Stomach (tissue), 9 donors: ENCODE measurements around the gene SMYD3. TPM values are rescaled to one million over a fixed set of nuclear protein-coding genes. Genes with fewer than 3 reads are reported as not detected.

Source experiments
- DNase-seq, 2 donors: peaks; one replicate each; pipeline versions ENCODE4 v3.0.0 to v3.0.0-alpha.2; 2013 to 2019
- H3K27ac ChIP-seq, 5 donors: fragments of 200-600 bp in 4 of 5; sonication (generic) in 4 of 5; one replicate each; pipeline ENCODE4 v1.5.1; 2013 to 2019; ENCODE audit warnings: mild to moderate bottlenecking in 1 of 5, moderate library complexity in 1 of 5
- H3K27me3 ChIP-seq, 3 donors: fragments of 200-600 bp; sonication (generic); one replicate each; pipeline ENCODE4 v1.5.1; 2017 to 2019; ENCODE audit warnings: mixed run types in 1 of 3
- H3K36me3 ChIP-seq, 4 donors: fragments of 200-600 bp; sonication (generic); 1 replicate in 3 of 4; 2 replicates in 1 of 4; pipeline ENCODE4 v1.5.1; 2016 to 2019
- H3K4me1 ChIP-seq, 4 donors: fragments of 200-600 bp; sonication (generic); one replicate each; pipeline ENCODE4 v1.5.1; 2016 to 2019
- H3K4me3 ChIP-seq, 4 donors: fragments of 200-600 bp; sonication (generic) in 3 of 4; one replicate each; pipeline ENCODE4 v1.5.1; 2016 to 2019; ENCODE audit warnings: mild to moderate bottlenecking in 1 of 4
- H3K9me3 ChIP-seq, 4 donors: fragments of 200-600 bp; sonication (generic); one replicate each; pipeline ENCODE4 v1.5.1; 2016 to 2019
- CTCF ChIP-seq, 7 experiments: fragments of 450-650 bp in 4 of 7; fragments of 200-600 bp in 3 of 7; sonication (generic) in 3 of 7; IDR thresholded peaks; one replicate each; pipeline ENCODE4 v1.5.1; 2016 to 2019; ENCODE audit warnings: antibody characterized with exemption in 7 of 7, control low read depth in 2 of 7, mild to moderate bottlenecking in 1 of 7
- EP300 ChIP-seq: sonication (generic); formaldehyde crosslinking; IDR thresholded peaks from one replicate; pipeline ENCODE4 v1.6.1; 2017; ENCODE audit warnings: antibody characterized with exemption
- POLR2A ChIP-seq, 4 donors: fragments of 450-650 bp; IDR thresholded peaks; one replicate each; pipeline ENCODE4 v1.6.1; 2016; ENCODE audit warnings: antibody characterized with exemption in 4 of 4, control low read depth in 2 of 4, mild to moderate bottlenecking in 1 of 4, moderate library complexity in 1 of 4
- POLR2AphosphoS5 ChIP-seq, 3 donors: sonication (generic); formaldehyde crosslinking; IDR thresholded peaks; one replicate each; pipeline ENCODE4 v1.6.1; 2016; ENCODE audit warnings: antibody characterized with exemption in 3 of 3
- WGBS, 5 donors: extraction: QIAGEN DNeasy Blood & Tissue Kit in 3 of 5; methylation state at CpG; one replicate each; pipeline versions ENCODE4 v1.1.5 to v1.1.7; 2013 to 2018; 5-methylcytosine and 5-hydroxymethylcytosine counted together
- intact Hi-C: fragments of 100-400 bp; cut with DNase I; formaldehyde crosslinking; loops from one replicate; pipeline ENCODE4 v1.15.1; 2023; ENCODE audit warnings: low total_unique reads
- polyA plus RNA-seq, 3 donors: library from polyadenylated mRNA; stranded (reverse); fragments of 200-250 nt; gene quantifications; one replicate each; pipeline ENCODE4 v1.2.3, GENCODE V29; 2013
- total RNA-seq, 5 donors: library from RNA; depleted of rRNA; stranded (reverse); fragments of >200 nt; gene quantifications; one replicate each; pipeline versions ENCODE4 v1.1.0 to v1.2.3, GENCODE V29; 2014 to 2016
- donor health status: healthy with polysubstance abuse.
- donor health status: Bipolar disorder and iron deficiency.
- donor health status: healthy.

Gene SMYD3
- total and polyA plus RNA-seq, 8 donors: 6.4 to 196 (median 27.8) TPM

GRCh38 chr1:246083416-246083815, 423.7 kb downstream of the SMYD3 start:
- Histone ChIP-seq H3K4me3 (no peak overlapping the region), H3K4me1 (peaks cover 0 to 1% (median 0%) of the 10 kb centered on the region in 4 donors), H3K27me3 (no peaks in the 10 kb centered on the region), H3K36me3 (no peaks in the 10 kb centered on the region), H3K27ac (no peak overlapping the region), H3K9me3 (peaks cover 0 to 7% (median 0%) of the 10 kb centered on the region in 4 donors)
- intact Hi-C loops: no loop called here
- no peak for DNase-seq
- TF ChIP-seq POLR2AphosphoS5 (IDR thresholded peaks at IDR 0.05) (no peak), CTCF (IDR thresholded peaks at IDR 0.05) (no peak), EP300 (no peak), POLR2A (IDR thresholded peaks at IDR 0.05) (no peak)
- WGBS, 5 donors: 79 to 100% (median 95%) methylated on average over 5 to 9 of the region's 9 CpGs

GRCh38 chr1:246081856-246082668, 425.0 kb downstream of the SMYD3 start:
- TF ChIP-seq EP300 (no peak), POLR2AphosphoS5 (IDR thresholded peaks at IDR 0.05) (no peak), CTCF (IDR thresholded peaks at IDR 0.05) (no peak), POLR2A (IDR thresholded peaks at IDR 0.05) (no peak)
- intact Hi-C loops: no loop called here
- 92 to 97% (median 95%) methylated on average over 13 of the region's 13 CpGs for WGBS, 5 donors
- H3K4me3 ChIP-seq: no peak overlapping the region
- no peaks in the 10 kb centered on the region for H3K27me3 ChIP-seq
- H3K27ac ChIP-seq: no peak overlapping the region
- no peak for DNase-seq
- H3K36me3 ChIP-seq: no peaks in the 10 kb centered on the region
- H3K4me1 ChIP-seq: peaks cover 0 to 5% (median 0%) of the 10 kb centered on the region in 4 donors
- H3K9me3 ChIP-seq: peaks cover 0 to 7% (median 0%) of the 10 kb centered on the region in 4 donors

GRCh38 chr1:246081138-246081702, 425.9 kb downstream of the SMYD3 start:
- 74 to 89% (median 79%) methylated on average over 4 of the region's 4 CpGs for WGBS, 5 donors
- Histone ChIP-seq H3K9me3 (peaks cover 0 to 7% (median 0%) of the 10 kb centered on the region in 4 donors), H3K27me3 (no peaks in the 10 kb centered on the region), H3K36me3 (no peaks in the 10 kb centered on the region), H3K4me1 (peaks cover 0 to 5% (median 0%) of the 10 kb centered on the region in 4 donors), H3K4me3 (no peak overlapping the region), H3K27ac (no peak overlapping the region)
- TF ChIP-seq POLR2AphosphoS5 (IDR thresholded peaks at IDR 0.05): no peak
- no peak for TF ChIP-seq CTCF (IDR thresholded peaks at IDR 0.05)
- TF ChIP-seq POLR2A (IDR thresholded peaks at IDR 0.05): no peak
- TF ChIP-seq EP300: no peak
- no peak for DNase-seq
- intact Hi-C loops: no loop called here

GRCh38 chr1:246080031-246080430, 427.0 kb downstream of the SMYD3 start:
- H3K27me3 ChIP-seq: no peaks in the 10 kb centered on the region
- peaks cover 0 to 5% (median 0%) of the 10 kb centered on the region in 4 donors for H3K4me1 ChIP-seq
- no peak overlapping the region for H3K27ac ChIP-seq
- peaks cover 0 to 7% (median 0%) of the 10 kb centered on the region in 4 donors for H3K9me3 ChIP-seq
- H3K4me3 ChIP-seq: no peak overlapping the region
- intact Hi-C loops: no loop called here
- 94 to 98% (median 96%) methylated on average over 5 to 9 of the region's 9 CpGs for WGBS, 5 donors
- TF ChIP-seq CTCF (IDR thresholded peaks at IDR 0.05): no peak
- no peak for TF ChIP-seq POLR2AphosphoS5 (IDR thresholded peaks at IDR 0.05)
- no peak for TF ChIP-seq POLR2A (IDR thresholded peaks at IDR 0.05)
- no peak for TF ChIP-seq EP300
- no peak for DNase-seq
- no peaks in the 10 kb centered on the region for H3K36me3 ChIP-seq
